Keratinocyte (primary cell): Measurements from ENCODE around the gene OGFRL1. TPM values are rescaled to one million over a fixed set of nuclear protein-coding genes. Genes with fewer than 3 reads are reported as not detected.

Source experiments
- DNase-seq: peaks from one replicate; pipeline ENCODE4 v3.0.0-alpha.2; 2011; ENCODE audit warnings: low read depth, missing footprints, low spot score
- FAIRE-seq: peaks from 2 replicates; lab custom pipeline; 2011; peaks lifted over from hg19 to GRCh38; lab: Jason Lieb, UNC
- H2AFZ ChIP-seq: 2 replicates; pipeline ENCODE4 v1.6.0; 2012; ENCODE audit warnings: low read length, control low read depth, inconsistent platforms; ENCODE audit not compliant: control insufficient read depth
- H3K27ac ChIP-seq: 2 replicates; pipeline ENCODE4 v1.5.1; 2011; ENCODE audit warnings: low read length; ENCODE audit not compliant: control insufficient read depth, insufficient read depth
- H3K27me3 ChIP-seq: 3 replicates; pipeline ENCODE4 v1.6.0; 2011; ENCODE audit warnings: low read length; ENCODE audit not compliant: control insufficient read depth, insufficient read depth; ENCODE audit errors: extremely low read depth
- H3K36me3 ChIP-seq, 2 experiments: 2 replicates in 1 of 2; 3 replicates in 1 of 2; pipeline ENCODE4 v1.5.1; 2011; ENCODE audit warnings: low read length in 2 of 2, mild to moderate bottlenecking in 1 of 2; ENCODE audit not compliant: control insufficient read depth in 2 of 2, insufficient read depth in 2 of 2; ENCODE audit errors: extremely low read depth in 1 of 2
- H3K4me1 ChIP-seq: 3 replicates; pipeline ENCODE4 v1.5.1; 2011; ENCODE audit warnings: low read length; ENCODE audit not compliant: control insufficient read depth, insufficient read depth; ENCODE audit errors: extremely low read depth
- H3K4me2 ChIP-seq: 3 replicates; pipeline ENCODE4 v1.6.0; 2011; ENCODE audit warnings: low read depth, low read length; ENCODE audit not compliant: control insufficient read depth, insufficient read depth; ENCODE audit errors: extremely low read depth
- H3K4me3 ChIP-seq, 3 experiments: fragments of 200-600 bp in 1 of 3; sonication (generic) in 1 of 3; 2 replicates in 2 of 3; 3 replicates in 1 of 3; pipeline ENCODE4 v1.5.1; 2011 to 2016; ENCODE audit warnings: low read length in 3 of 3, mild to moderate bottlenecking in 3 of 3, control low read depth in 2 of 3, inconsistent platforms in 1 of 3, low read depth in 1 of 3, mixed read lengths in 1 of 3, mixed run types in 1 of 3, moderate library complexity in 1 of 3; ENCODE audit not compliant: control insufficient read depth in 2 of 3, insufficient read depth in 2 of 3; ENCODE audit errors: extremely low read depth in 1 of 3
- H3K79me2 ChIP-seq: 2 replicates; pipeline ENCODE4 v1.6.0; 2012; ENCODE audit warnings: low read length; ENCODE audit not compliant: control insufficient read depth, insufficient read depth
- H3K9ac ChIP-seq: 3 replicates; pipeline ENCODE4 v1.6.0; 2011; ENCODE audit warnings: low read length; ENCODE audit not compliant: control insufficient read depth, insufficient read depth; ENCODE audit errors: extremely low read depth
- H3K9me1 ChIP-seq: 3 replicates; pipeline ENCODE4 v1.6.0; 2011; ENCODE audit warnings: low read length; ENCODE audit not compliant: control insufficient read depth, insufficient read depth; ENCODE audit errors: extremely low read depth
- H3K9me3 ChIP-seq: 2 replicates; pipeline ENCODE4 v1.5.1; 2012; ENCODE audit warnings: low read depth, low read length; ENCODE audit not compliant: control insufficient read depth
- H4K20me1 ChIP-seq: 3 replicates; pipeline ENCODE4 v1.6.0; 2011; ENCODE audit warnings: low read length; ENCODE audit not compliant: control insufficient read depth, insufficient read depth; ENCODE audit errors: extremely low read depth
- EZH2 ChIP-seq: IDR thresholded peaks from one replicate; pipeline ENCODE4 v1.6.1; 2012; ENCODE audit warnings: inconsistent platforms, mild to moderate bottlenecking, low read length, moderate library complexity
- dilution Hi-C: fragments of 300-500 bp; cut with MboI; formaldehyde crosslinking; loops from one replicate; pipeline ENCODE4 v1.7.0; 2020; ENCODE audit warnings: low sequenced_read_pairs; ENCODE audit not compliant: extremely low pct_ligation_motif_present
- polyA plus RNA-seq, 5 experiments: library from polyadenylated mRNA; depleted of rRNA in 3 of 5; stranded (reverse) in 3 of 5; stranded (forward) in 1 of 5; unstranded in 1 of 5; fragments of >200 nt; gene quantifications; 1 replicate in 1 of 5; 2 replicates in 3 of 5; 3 replicates in 1 of 5; pipeline versions ENCODE4 v1.2.1 to v1.2.3, GENCODE V29; 2011 to 2012; ENCODE audit warnings: missing spikeins in 2 of 5, low read depth in 1 of 5, low replicate concordance in 1 of 5
- TF ChIP-seq, protein P1 (sequence below), 3 experiments: IDR thresholded peaks in 1 of 3; conservative IDR thresholded peaks in 1 of 3; optimal IDR thresholded peaks in 1 of 3; 2 replicates in 2 of 3; 3 replicates in 1 of 3; pipeline versions ENCODE3 to v1.5.1; 2011; ENCODE audit warnings: low read length in 3 of 3, mild to moderate bottlenecking in 3 of 3, moderate library complexity in 2 of 3, control low read depth in 1 of 3, inconsistent platforms in 1 of 3; ENCODE audit not compliant: insufficient read depth in 2 of 3; ENCODE audit errors: extremely low read depth in 1 of 3

Gene OGFRL1
- polyA plus RNA-seq, 1 donor (not counting 4 experiments of a cell fraction or from before 2014, with no cell fraction given): 9.3 TPM

- dilution Hi-C loops: no loop called here
Measured at GRCh38 chr6:71252960-71253359, 35.7 kb upstream of the OGFRL1 start.

DNA sequence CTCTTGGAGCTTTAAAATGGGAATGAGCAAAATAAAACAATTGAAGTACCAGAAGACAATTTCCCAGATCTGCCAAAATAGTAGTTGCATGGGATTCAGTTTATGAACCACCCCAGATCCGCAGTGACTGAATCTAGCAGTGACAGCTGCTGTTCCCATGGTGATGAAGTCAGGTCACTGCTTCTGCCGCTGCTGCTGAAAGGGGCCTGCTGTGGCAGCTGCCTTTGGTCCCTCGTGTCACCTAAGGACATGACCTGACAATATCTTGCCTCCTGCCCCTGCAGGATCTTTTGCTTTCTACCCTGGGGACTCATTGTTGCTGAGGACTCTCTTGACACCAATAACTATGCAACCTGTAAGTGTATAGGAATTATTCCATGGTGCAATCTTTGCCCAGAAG is 34.3 kb upstream of the OGFRL1 start:
- H3K27me3 ChIP-seq: no peaks in the 10 kb centered on the region
- dilution Hi-C loops: no loop called here
- DNase-seq (no peak), FAIRE-seq (no peak)
- H3K9ac ChIP-seq: no peak overlapping the region
- no peak overlapping the region for H3K4me3 ChIP-seq
- TF ChIP-seq EZH2: no peak
- TF ChIP-seq, protein P1, sequence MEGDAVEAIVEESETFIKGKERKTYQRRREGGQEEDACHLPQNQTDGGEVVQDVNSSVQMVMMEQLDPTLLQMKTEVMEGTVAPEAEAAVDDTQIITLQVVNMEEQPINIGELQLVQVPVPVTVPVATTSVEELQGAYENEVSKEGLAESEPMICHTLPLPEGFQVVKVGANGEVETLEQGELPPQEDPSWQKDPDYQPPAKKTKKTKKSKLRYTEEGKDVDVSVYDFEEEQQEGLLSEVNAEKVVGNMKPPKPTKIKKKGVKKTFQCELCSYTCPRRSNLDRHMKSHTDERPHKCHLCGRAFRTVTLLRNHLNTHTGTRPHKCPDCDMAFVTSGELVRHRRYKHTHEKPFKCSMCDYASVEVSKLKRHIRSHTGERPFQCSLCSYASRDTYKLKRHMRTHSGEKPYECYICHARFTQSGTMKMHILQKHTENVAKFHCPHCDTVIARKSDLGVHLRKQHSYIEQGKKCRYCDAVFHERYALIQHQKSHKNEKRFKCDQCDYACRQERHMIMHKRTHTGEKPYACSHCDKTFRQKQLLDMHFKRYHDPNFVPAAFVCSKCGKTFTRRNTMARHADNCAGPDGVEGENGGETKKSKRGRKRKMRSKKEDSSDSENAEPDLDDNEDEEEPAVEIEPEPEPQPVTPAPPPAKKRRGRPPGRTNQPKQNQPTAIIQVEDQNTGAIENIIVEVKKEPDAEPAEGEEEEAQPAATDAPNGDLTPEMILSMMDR (optimal IDR thresholded peaks at IDR 0.05 in 1 of 3, IDR thresholded peaks at IDR 0.05 in 1 of 3, conservative IDR thresholded peaks at IDR 0.05 in 1 of 3; ENCODE audit: extremely low read depth in 1 of 3, insufficient read depth in 2 of 3, low read length in 3 of 3): no peak
- H3K9me1 ChIP-seq: no peaks in the 10 kb centered on the region
- no peak overlapping the region for H2AFZ ChIP-seq
- peaks cover 8% of the 10 kb centered on the region for H3K4me1 ChIP-seq
- no peak overlapping the region for H3K4me2 ChIP-seq
- no peaks in the 10 kb centered on the region for H3K9me3 ChIP-seq
- no peaks in the 10 kb centered on the region for H3K79me2 ChIP-seq
- no peaks in the 10 kb centered on the region for H4K20me1 ChIP-seq
- H3K27ac ChIP-seq: no peak overlapping the region
- H3K36me3 ChIP-seq: no peaks in the 10 kb centered on the region

More at GRCh38 chr6:71252960-71253359, 35.7 kb upstream of the OGFRL1 start:
- Histone ChIP-seq H3K4me2 (no peak overlapping the region), H3K27ac (no peak overlapping the region), H3K27me3 (no peaks in the 10 kb centered on the region), H3K79me2 (no peaks in the 10 kb centered on the region), H3K4me3 (no peak overlapping the region), H2AFZ (no peak overlapping the region), H3K9me3 (no peaks in the 10 kb centered on the region), H3K4me1 (peaks cover 12% of the 10 kb centered on the region), H3K36me3 (no peaks in the 10 kb centered on the region), H3K9ac (no peak overlapping the region), H4K20me1 (no peaks in the 10 kb centered on the region), H3K9me1 (no peaks in the 10 kb centered on the region)
- no peak for FAIRE-seq
- no peak for TF ChIP-seq EZH2
- TF ChIP-seq, protein P1 (optimal IDR thresholded peaks at IDR 0.05 in 1 of 3, IDR thresholded peaks at IDR 0.05 in 1 of 3, conservative IDR thresholded peaks at IDR 0.05 in 1 of 3; ENCODE audit: extremely low read depth in 1 of 3, insufficient read depth in 2 of 3, low read length in 3 of 3): no peak
- DNase-seq: no peak
